ENCODE measurements around the gene DNAH6. TPM values are rescaled to one million over a fixed set of nuclear protein-coding genes. Genes with fewer than 3 reads are reported as not detected.
A peak's percentile ranks its signal among the peaks of the same experiment; 100 is the strongest.
"Not testable (repeated sequence)": the region's sequence is repeated elsewhere in the genome, so short reads cannot be mapped to it uniquely, and the experiment has no call there.

Gene DNAH6
- total RNA-seq, 1 experiment from 2014 or later = not detected

- DNase-seq (ENCODE audit: low read depth) = peak; percentile 43
Observed at GRCh38 chr2:84865181-84865783, 349.0 kb downstream of the DNAH6 start.

DNA sequence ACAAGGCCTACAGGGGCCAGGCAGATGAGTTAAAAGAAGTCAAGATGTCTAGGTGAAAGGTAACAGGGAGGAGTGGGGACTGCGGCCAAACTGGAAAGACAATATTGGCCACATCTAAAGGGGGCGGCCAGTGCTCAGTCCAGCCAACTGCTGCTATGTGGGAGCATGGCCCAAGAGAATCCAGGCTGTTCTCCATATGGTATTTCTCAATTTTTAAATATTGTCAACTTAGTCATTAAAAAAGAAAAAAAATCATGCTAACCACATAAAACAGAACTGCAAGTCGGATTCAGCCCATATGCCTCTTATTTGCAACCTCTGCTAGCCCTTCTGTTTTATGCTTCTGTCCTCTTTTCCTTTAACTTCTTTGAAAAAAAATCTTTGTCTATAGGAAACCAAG, 349.8 kb downstream of the DNAH6 start:
- DNase-seq (ENCODE audit: low read depth) = no peak

DNA sequence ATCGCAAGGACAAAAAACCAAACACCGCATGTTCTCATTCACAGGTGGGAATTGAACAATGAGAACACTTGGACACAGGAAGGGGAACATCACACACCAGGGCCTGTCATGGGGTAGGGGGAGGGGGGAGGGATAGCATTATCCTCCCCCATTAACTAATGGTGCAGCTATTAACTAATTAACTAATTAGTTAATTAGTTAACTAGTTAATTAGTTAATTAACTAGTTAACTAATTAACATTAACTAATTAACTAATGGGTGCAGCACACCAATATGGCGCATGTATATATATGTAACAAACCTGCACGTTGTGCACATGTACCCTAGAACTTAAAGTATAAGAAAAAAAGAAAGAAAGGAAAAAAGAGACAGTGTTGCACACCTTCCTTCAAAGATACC, 352.0 kb downstream of the DNAH6 start:
- DNase-seq (ENCODE audit: low read depth) = not testable (repeated sequence)

Other genes with a start within 250 kb of the DNAH6 start
- gene SUCLG1, start 57.2 kb upstream of the DNAH6 start, total RNA-seq (2014; rRNA removed) = 49.6 and 52.5 TPM in 2 replicates